GM12878 (cell line): Measurements from ENCODE around the gene CRELD2. TPM values are rescaled to one million over a fixed set of nuclear protein-coding genes. Genes with fewer than 3 reads are reported as not detected.

Experiments used
- ATAC-seq: fragments of 200-7000 bp; cut with Tn5 transposase; 3 replicates; pipeline ENCODE4 v1.9.1; 2020; ENCODE audit warnings: mild to moderate bottlenecking, moderate library complexity
- BruUV-seq: library from RNA; stranded (reverse); fragments of 400-500 nt; replicated peaks from 2 replicates; lab custom pipeline; 2021; lab: Mats Ljungman, UMichigan
- CTCF ChIA-PET: fragments of 300-600 bp; sonication (Branson Sonifier 250); formaldehyde crosslinking; extraction: SDS; loops from one replicate; lab custom pipeline; 2021; ENCODE audit warnings: inconsistent platforms; lab: Yijun Ruan, JAX
- POLR2A ChIA-PET: fragments of 350-600 bp; formaldehyde crosslinking; extraction: SDS; loops from one replicate; lab custom pipeline; 2021; ENCODE audit warnings: inconsistent platforms; lab: Charles Lee
- RAD21 ChIA-PET: fragments of 300-600 bp; sonication (Branson Sonifier 250); formaldehyde crosslinking; loops from one replicate; lab custom pipeline; 2023; ENCODE audit warnings: antibody characterized with exemption; ENCODE audit not compliant: unreplicated experiment; lab: Charles Lee
- SMC1A ChIA-PET: fragments of 300-600 bp; sonication (Branson Sonifier 250); formaldehyde crosslinking; loops from one replicate; lab custom pipeline; 2023; ENCODE audit not compliant: unreplicated experiment, uncharacterized antibody; lab: Charles Lee
- DNase-seq: peaks from one replicate; pipeline ENCODE4 v3.0.0-alpha.2; 2011; ENCODE audit warnings: low read depth, low spot score
- FAIRE-seq: peaks from 3 replicates; lab custom pipeline; 2011; peaks lifted over from hg19 to GRCh38; lab: Jason Lieb, UNC
- H2AFZ ChIP-seq: 2 replicates; pipeline ENCODE4 v1.6.0; 2011; ENCODE audit warnings: low read depth, low read length, control low read depth; ENCODE audit not compliant: control insufficient read depth
- H3K27ac ChIP-seq: 2 replicates; pipeline ENCODE4 v1.5.1; 2011; ENCODE audit warnings: control low read depth; ENCODE audit not compliant: control insufficient read depth, insufficient read depth
- H3K27me3 ChIP-seq, 2 experiments: replicated peaks in 1 of 2; 2 replicates each; pipeline versions ENCODE4 v1.6.0 to v1.6.1; 2011; ENCODE audit warnings: low read length in 1 of 2; ENCODE audit not compliant: control insufficient read depth in 2 of 2, insufficient read depth in 2 of 2
- H3K36me3 ChIP-seq, 2 experiments: 2 replicates each; pipeline ENCODE4 v1.5.1; 2011; ENCODE audit warnings: low read length in 1 of 2; ENCODE audit not compliant: control insufficient read depth in 2 of 2, insufficient read depth in 2 of 2
- H3K4me1 ChIP-seq: 2 replicates; pipeline ENCODE4 v1.6.1; 2011; ENCODE audit warnings: mild to moderate bottlenecking, low read length, moderate library complexity, mixed read lengths; ENCODE audit not compliant: control insufficient read depth, insufficient read depth
- H3K4me2 ChIP-seq: 2 replicates; pipeline ENCODE4 v1.6.0; 2011; ENCODE audit warnings: control low read depth; ENCODE audit not compliant: control insufficient read depth, insufficient read depth
- H3K4me3 ChIP-seq: fragments of 200-600 bp; sonication (generic); 2 replicates; pipeline ENCODE4 v1.5.1; 2016
- H3K79me2 ChIP-seq: 2 replicates; pipeline ENCODE4 v1.6.0; 2011; ENCODE audit warnings: low read length; ENCODE audit not compliant: control insufficient read depth, insufficient read depth
- H3K9ac ChIP-seq: 2 replicates; pipeline ENCODE4 v1.8.0; 2011; ENCODE audit warnings: low read length, control low read depth, mixed read lengths; ENCODE audit not compliant: control insufficient read depth, insufficient read depth
- H3K9me3 ChIP-seq: replicated peaks from 3 replicates; pipeline ENCODE4 v1.5.1; 2011; ENCODE audit warnings: mild to moderate bottlenecking, low read length; ENCODE audit not compliant: control insufficient read depth, insufficient read depth
- H4K20me1 ChIP-seq: 2 replicates; pipeline ENCODE4 v1.6.0; 2011; ENCODE audit not compliant: control insufficient read depth, insufficient read depth
- CUX1 ChIP-seq: IDR thresholded peaks from 2 replicates; pipeline ENCODE4 v1.6.1; 2012; ENCODE audit warnings: improper control_type of control experiment, low read depth, low read length; ENCODE audit not compliant: insufficient replicate concordance
- MEF2A ChIP-seq: IDR thresholded peaks from 2 replicates; pipeline ENCODE4 v1.6.1; 2011; ENCODE audit warnings: low read depth, mild to moderate bottlenecking, low read length, moderate library complexity; ENCODE audit not compliant: insufficient read depth
- NR2C1 ChIP-seq: fragments of 450-650 bp; IDR thresholded peaks from 2 replicates; pipeline ENCODE4 v1.6.1; 2017; ENCODE audit warnings: antibody characterized with exemption, mild to moderate bottlenecking, moderate library complexity
- NR2F1 ChIP-seq: fragments of 450-650 bp; conservative IDR thresholded peaks from 2 replicates; pipeline ENCODE4 v1.6.1; 2017; ENCODE audit warnings: mild to moderate bottlenecking
- NRF1 ChIP-seq: conservative IDR thresholded peaks from 2 replicates; pipeline ENCODE4 v1.6.1; 2011; ENCODE audit warnings: mild to moderate bottlenecking, low read depth, low read length, improper control_type of control experiment
- RELB ChIP-seq: fragments of 450-650 bp; IDR thresholded peaks from 2 replicates; pipeline ENCODE4 v1.6.1; 2017; ENCODE audit warnings: low read depth, mild to moderate bottlenecking, moderate library complexity
- TAF1 ChIP-seq: IDR thresholded peaks from 2 replicates; pipeline ENCODE4 v1.6.1; 2011; ENCODE audit warnings: mild to moderate bottlenecking, low read depth, low read length, borderline replicate concordance
- WGBS: methylation state at CpG from one replicate; pipeline ENCODE4 v1.1.6; 2016; ENCODE audit warnings: low lambda C conversion rate; ENCODE audit not compliant: insufficient replicate concordance, insufficient coverage; ENCODE audit errors: missing lambda C conversion rate; 5-methylcytosine and 5-hydroxymethylcytosine counted together
- in situ Hi-C: fragments of 300-500 bp; cut with MboI; formaldehyde crosslinking; loops from 9 replicates; pipeline ENCODE4 v1.14.3; 2018; ENCODE audit warnings: mixed read lengths
- intact Hi-C: fragments of 100-400 bp; cut with micrococcal nuclease; formaldehyde crosslinking; loops from one replicate; pipeline ENCODE4 v1.14.2; 2022; ENCODE audit not compliant: unreplicated experiment
- polyA plus RNA-seq, 11 experiments: library from polyadenylated mRNA; depleted of rRNA in 4 of 11; unstranded in 6 of 11; stranded (reverse) in 5 of 11; fragments of >200 nt; fragmentation: Nextera tagmentation in 4 of 11; fragmentation: Illumina TruSeq in 1 of 11; extraction: Ambion mirVana in 4 of 11; extraction: Trizol in 1 of 11; gene quantifications; 1 replicate in 1 of 11; 2 replicates in 10 of 11; pipeline versions ENCODE4 v1.2.1 to v1.2.3, GENCODE V29; 2011 to 2016; ENCODE audit warnings: inconsistent platforms in 2 of 11, missing spikeins in 2 of 11, low read depth in 1 of 11
- total RNA-seq, 4 experiments: library from RNA; depleted of rRNA in 3 of 4; stranded (reverse); fragments of >200 nt in 3 of 4; fragmentation: Illumina TruSeq in 1 of 4; extraction: Trizol in 1 of 4; gene quantifications; 2 replicates each; pipeline versions ENCODE4 v1.2.1 to v1.2.3, GENCODE V29; 2013 to 2021
- TF ChIP-seq, protein P1 (sequence below): IDR thresholded peaks from 2 replicates; pipeline ENCODE4 v1.6.1; 2012; ENCODE audit warnings: low read depth, low read length, improper control_type of control experiment
- TF ChIP-seq, protein P2 (sequence below): fragments of 450-650 bp; IDR thresholded peaks from 2 replicates; pipeline ENCODE4 v1.6.1; 2014; ENCODE audit warnings: mild to moderate bottlenecking

Gene CRELD2
- total and polyA plus RNA-seq, 10 of the 15 experiments (the other 5 are each of a cell fraction or from before 2014, with no cell fraction given), result 9.4 to 111 (median 25.9) TPM

- ChIA-PET POLR2A (interaction anchor here (0.7 to 1.8 kb wide), 3 partner anchors 9 to 42 kb away, joined by 3 to 8 read pairs (median 6); no protein-coding TSS in a partner anchor), SMC1A (interaction anchor here (1.2 to 1.8 kb wide), 2 partner anchors 10 to 28 kb away, joined by 3 to 5 read pairs; no protein-coding TSS in a partner anchor), CTCF (interaction anchor here (0.8 to 2.5 kb wide), 5 partner anchors 10 to 45 kb away, joined by 3 to 7 read pairs (median 4); no protein-coding TSS in a partner anchor), RAD21 (interaction anchor here (0.7 to 1.4 kb wide), 6 partner anchors 9 to 54 kb away, joined by 3 to 7 read pairs (median 4); no protein-coding TSS in a partner anchor)
- FAIRE-seq (peak; percentile 74), ATAC-seq (peak; percentile 62), DNase-seq (peak; percentile 67)
- H3K36me3 ChIP-seq, result no peaks in the 10 kb centered on the region
- 14% methylated on average over 15 of the region's 15 CpGs for WGBS
- no peak overlapping the region for H3K9ac ChIP-seq
- H2AFZ ChIP-seq, result no peak overlapping the region; the same call in 1 of the 2 replicates
- in situ Hi-C loops (no loop called here), intact Hi-C loops (no loop called here)
- H3K4me1 ChIP-seq, result peaks cover 13% of the 10 kb centered on the region
- no TSS peak for BruUV-seq
- H4K20me1 ChIP-seq, result no peaks in the 10 kb centered on the region
- no peak overlapping the region for H3K4me2 ChIP-seq
- H3K79me2 ChIP-seq, result peaks cover 8% of the 10 kb centered on the region
- H3K27ac ChIP-seq, result no peak overlapping the region
- H3K4me3 ChIP-seq, result no peak overlapping the region
- H3K27me3 ChIP-seq, result no peaks in the 10 kb centered on the region
- no peaks in the 10 kb centered on the region; the same call in 2 of the 3 replicates for H3K9me3 ChIP-seq
- no peak for TF ChIP-seq TAF1
- TF ChIP-seq NR2F1, result 0 out of 2 replicates have a peak, but pooled peaks have one; percentile 19
- TF ChIP-seq, protein P1, sequence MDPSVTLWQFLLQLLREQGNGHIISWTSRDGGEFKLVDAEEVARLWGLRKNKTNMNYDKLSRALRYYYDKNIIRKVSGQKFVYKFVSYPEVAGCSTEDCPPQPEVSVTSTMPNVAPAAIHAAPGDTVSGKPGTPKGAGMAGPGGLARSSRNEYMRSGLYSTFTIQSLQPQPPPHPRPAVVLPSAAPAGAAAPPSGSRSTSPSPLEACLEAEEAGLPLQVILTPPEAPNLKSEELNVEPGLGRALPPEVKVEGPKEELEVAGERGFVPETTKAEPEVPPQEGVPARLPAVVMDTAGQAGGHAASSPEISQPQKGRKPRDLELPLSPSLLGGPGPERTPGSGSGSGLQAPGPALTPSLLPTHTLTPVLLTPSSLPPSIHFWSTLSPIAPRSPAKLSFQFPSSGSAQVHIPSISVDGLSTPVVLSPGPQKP, result peak; percentile 95
- TF ChIP-seq NRF1, result no peak
- TF ChIP-seq, protein P2, sequence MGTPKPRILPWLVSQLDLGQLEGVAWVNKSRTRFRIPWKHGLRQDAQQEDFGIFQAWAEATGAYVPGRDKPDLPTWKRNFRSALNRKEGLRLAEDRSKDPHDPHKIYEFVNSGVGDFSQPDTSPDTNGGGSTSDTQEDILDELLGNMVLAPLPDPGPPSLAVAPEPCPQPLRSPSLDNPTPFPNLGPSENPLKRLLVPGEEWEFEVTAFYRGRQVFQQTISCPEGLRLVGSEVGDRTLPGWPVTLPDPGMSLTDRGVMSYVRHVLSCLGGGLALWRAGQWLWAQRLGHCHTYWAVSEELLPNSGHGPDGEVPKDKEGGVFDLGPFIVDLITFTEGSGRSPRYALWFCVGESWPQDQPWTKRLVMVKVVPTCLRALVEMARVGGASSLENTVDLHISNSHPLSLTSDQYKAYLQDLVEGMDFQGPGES, result no peak
- no peak for TF ChIP-seq CUX1
- TF ChIP-seq RELB, result peak; percentile 6
- peak; percentile 81 for TF ChIP-seq MEF2A
- TF ChIP-seq NR2C1, result no peak
Observed at GRCh38 chr22:49976439-49977175, 58.2 kb downstream of the CRELD2 start.
